Breast epithelium (tissue), 4 donors: Measurements from ENCODE around the gene C1QTNF3. TPM values are rescaled to one million over a fixed set of nuclear protein-coding genes. Genes with fewer than 3 reads are reported as not detected.

Experiments
- DNase-seq, 2 donors: peaks; one replicate each; pipeline ENCODE4 v3.0.0-alpha.2; 2019; ENCODE audit warnings: low spot score in 2 of 2
- H3K27ac ChIP-seq, 2 donors: fragments of 200-600 bp; sonication (generic) in 1 of 2; one replicate each; pipeline ENCODE4 v1.5.1; 2016 to 2019; ENCODE audit warnings: mild to moderate bottlenecking in 1 of 2
- H3K27me3 ChIP-seq, 2 donors: fragments of 200-600 bp; sonication (generic) in 1 of 2; one replicate each; pipeline versions ENCODE4 v1.5.1 to v1.6.0; 2017 to 2019; ENCODE audit warnings: control low read depth in 1 of 2, mild to moderate bottlenecking in 1 of 2
- H3K36me3 ChIP-seq: fragments of 200-600 bp; one replicate; pipeline ENCODE4 v1.5.1; 2019
- H3K4me1 ChIP-seq, 2 donors: fragments of 200-600 bp; sonication (generic); one replicate each; pipeline ENCODE4 v1.5.1; 2016 to 2019; ENCODE audit warnings: control low read depth in 1 of 2
- H3K4me3 ChIP-seq, 3 donors: fragments of 200-600 bp; sonication (generic); 1 replicate in 2 of 3; 2 replicates in 1 of 3; pipeline ENCODE4 v1.5.1; 2016 to 2019; ENCODE audit warnings: mild to moderate bottlenecking in 3 of 3, moderate library complexity in 2 of 3
- H3K9me3 ChIP-seq, 2 donors: fragments of 200-600 bp; sonication (generic) in 1 of 2; one replicate each; pipeline ENCODE4 v1.5.1; 2016 to 2019; ENCODE audit warnings: control low read depth in 1 of 2
- CTCF ChIP-seq, 3 donors: fragments of 450-650 bp; IDR thresholded peaks; one replicate each; pipeline ENCODE4 v1.5.1; 2016 to 2017; ENCODE audit warnings: antibody characterized with exemption in 3 of 3, mild to moderate bottlenecking in 3 of 3, moderate library complexity in 3 of 3
- POLR2A ChIP-seq: fragments of 450-650 bp; IDR thresholded peaks from one replicate; pipeline ENCODE4 v1.6.1; 2016; ENCODE audit warnings: antibody characterized with exemption, mild to moderate bottlenecking, moderate library complexity
- POLR2AphosphoS5 ChIP-seq, 3 donors: sonication (generic); formaldehyde crosslinking; IDR thresholded peaks; one replicate each; pipeline ENCODE4 v1.6.1; 2017; ENCODE audit warnings: antibody characterized with exemption in 3 of 3
- intact Hi-C: fragments of 100-400 bp; cut with DNase I; formaldehyde crosslinking; loops from one replicate; pipeline ENCODE4 v1.15.1; 2023; ENCODE audit warnings: low total_unique reads
- total RNA-seq, 3 donors: library from RNA; depleted of rRNA; stranded (reverse); fragments of >200 nt; gene quantifications; one replicate each; pipeline ENCODE4 v1.1.0, GENCODE V29; 2016

The C1QTNF3 gene
- total RNA-seq, 3 donors from 2014 or later: 4.0 to 28.8 (median 22.2) TPM

GRCh38 chr5:34053133-34053532 is 10.1 kb upstream of the C1QTNF3 start:
- H3K9me3 ChIP-seq: no peaks in the 10 kb centered on the region
- H3K27ac ChIP-seq: no peak overlapping the region
- no peak overlapping the region for H3K4me3 ChIP-seq
- DNase-seq: no peak
- intact Hi-C loops: no loop called here
- no peaks in the 10 kb centered on the region for H3K36me3 ChIP-seq
- no peaks in the 10 kb centered on the region for H3K4me1 ChIP-seq
- no peaks in the 10 kb centered on the region for H3K27me3 ChIP-seq
- TF ChIP-seq POLR2AphosphoS5 (IDR thresholded peaks at IDR 0.05): no peak
- TF ChIP-seq POLR2A: no peak
- no peak for TF ChIP-seq CTCF (IDR thresholded peaks at IDR 0.05)

DNA sequence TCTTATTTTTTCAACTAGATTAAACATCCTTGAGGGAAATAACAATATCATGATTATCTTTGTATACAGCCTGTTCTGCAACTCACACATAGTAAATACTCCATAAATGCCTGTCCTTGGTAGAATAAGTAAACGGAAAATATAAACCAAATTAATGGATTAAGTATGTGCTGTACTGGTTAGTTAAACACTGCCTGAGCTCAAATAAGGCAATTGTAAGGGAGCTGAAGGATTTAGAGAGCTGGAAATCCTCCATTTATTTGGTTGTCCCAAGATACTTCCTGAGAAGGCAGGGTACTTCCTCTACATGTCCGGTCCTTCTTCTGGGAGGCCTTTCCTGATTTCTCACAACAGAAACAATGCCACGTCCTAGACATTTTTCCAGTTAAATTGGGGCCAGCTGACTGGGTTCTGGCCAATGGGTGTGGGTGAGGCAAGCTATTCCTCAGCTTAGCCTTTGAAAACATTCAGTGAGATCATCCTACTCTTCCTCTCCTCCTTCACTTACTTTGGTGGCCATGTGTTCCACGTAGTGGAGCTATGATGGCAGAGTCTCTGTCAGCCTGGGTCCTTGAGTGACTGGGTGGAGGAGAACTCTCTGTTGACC is 8.5 kb upstream of the C1QTNF3 start:
- Histone ChIP-seq H3K9me3 (no peaks in the 10 kb centered on the region), H3K4me3 (no peak overlapping the region), H3K27me3 (no peaks in the 10 kb centered on the region), H3K4me1 (no peaks in the 10 kb centered on the region), H3K36me3 (no peaks in the 10 kb centered on the region), H3K27ac (no peak overlapping the region)
- intact Hi-C loops: no loop called here
- no peak for DNase-seq
- TF ChIP-seq POLR2A: no peak
- TF ChIP-seq POLR2AphosphoS5 (IDR thresholded peaks at IDR 0.05): no peak
- no peak for TF ChIP-seq CTCF (IDR thresholded peaks at IDR 0.05)

DNA sequence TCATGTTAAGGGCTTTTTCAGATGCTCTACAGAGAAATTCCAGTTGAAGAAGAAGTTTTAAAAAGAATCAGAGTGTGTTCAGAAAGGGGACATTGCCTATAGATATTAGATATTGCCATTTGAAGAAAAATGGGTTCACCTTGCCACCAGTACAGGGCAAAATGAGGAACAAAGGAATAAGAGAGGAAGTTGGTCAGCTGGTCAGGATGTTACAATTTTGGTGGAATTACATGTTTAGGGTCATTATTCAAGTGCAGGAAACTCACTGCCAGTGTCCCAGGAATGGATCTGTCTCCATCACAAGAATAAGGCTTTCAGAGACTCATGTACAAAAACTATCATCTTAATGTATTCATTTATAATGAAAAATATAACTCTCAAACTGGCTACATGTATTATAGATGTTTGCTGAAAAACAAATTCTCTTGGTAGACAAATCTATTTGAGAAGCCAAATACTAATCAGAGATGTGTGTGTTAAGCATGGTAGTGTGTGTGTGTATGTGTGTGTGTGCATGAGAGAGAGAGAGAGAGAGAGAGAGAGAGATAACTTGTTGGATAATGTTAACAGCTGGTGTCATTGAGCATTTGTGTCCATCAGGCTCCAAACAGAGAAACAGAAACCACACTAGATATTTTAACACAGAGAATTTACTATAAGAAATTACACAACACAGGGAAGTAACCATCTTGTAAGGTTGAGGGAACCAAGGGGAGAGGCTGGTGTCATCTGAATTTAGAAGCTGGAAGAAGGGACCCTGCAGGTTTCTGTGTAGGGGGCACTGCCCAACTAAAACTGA is 5.0 kb upstream of the C1QTNF3 start:
- Histone ChIP-seq H3K4me3 (no peak overlapping the region), H3K27ac (no peak overlapping the region), H3K36me3 (no peaks in the 10 kb centered on the region), H3K4me1 (no peaks in the 10 kb centered on the region), H3K27me3 (no peaks in the 10 kb centered on the region), H3K9me3 (no peaks in the 10 kb centered on the region)
- DNase-seq: no peak
- TF ChIP-seq POLR2A (no peak), CTCF (IDR thresholded peaks at IDR 0.05) (no peak), POLR2AphosphoS5 (IDR thresholded peaks at IDR 0.05) (no peak)
- intact Hi-C loops: no loop called here

DNA sequence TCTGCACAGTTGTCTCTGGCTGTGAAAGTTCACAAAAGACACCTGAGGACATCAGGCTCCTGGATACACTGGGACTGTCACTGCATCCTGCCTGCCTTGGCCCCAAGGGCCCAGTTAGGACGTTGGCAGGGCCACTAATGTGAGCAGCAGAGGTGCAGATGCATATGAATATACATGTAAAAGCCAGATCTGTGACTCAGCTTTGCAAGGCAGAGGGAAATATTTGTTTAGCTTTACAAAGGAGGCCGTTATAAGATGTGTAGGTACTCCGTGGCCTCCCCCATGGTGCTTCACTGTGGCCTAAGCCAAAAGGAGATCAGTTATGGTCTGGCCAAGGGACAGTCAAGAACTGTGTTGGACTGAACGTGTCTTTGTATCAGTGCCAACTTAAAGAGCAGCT is 4.1 kb upstream of the C1QTNF3 start:
- no peak for DNase-seq
- Histone ChIP-seq H3K36me3 (no peaks in the 10 kb centered on the region), H3K9me3 (no peaks in the 10 kb centered on the region), H3K4me1 (no peaks in the 10 kb centered on the region), H3K27ac (no peak overlapping the region), H3K27me3 (no peaks in the 10 kb centered on the region), H3K4me3 (no peak overlapping the region)
- intact Hi-C loops: no loop called here
- TF ChIP-seq CTCF (IDR thresholded peaks at IDR 0.05) (no peak), POLR2A (no peak), POLR2AphosphoS5 (IDR thresholded peaks at IDR 0.05) (no peak)

GRCh38 chr5:34045996-34046395 is 3.0 kb upstream of the C1QTNF3 start:
- Histone ChIP-seq H3K27ac (no peak overlapping the region), H3K36me3 (no peaks in the 10 kb centered on the region), H3K4me3 (no peak overlapping the region), H3K4me1 (no peaks in the 10 kb centered on the region), H3K27me3 (no peaks in the 10 kb centered on the region), H3K9me3 (no peaks in the 10 kb centered on the region)
- TF ChIP-seq POLR2A (no peak), POLR2AphosphoS5 (IDR thresholded peaks at IDR 0.05) (no peak), CTCF (IDR thresholded peaks at IDR 0.05) (no peak)
- no peak for DNase-seq
- intact Hi-C loops: no loop called here
